Right lobe of liver (tissue), 6 donors: ENCODE measurements around the gene NRP2. TPM values are rescaled to one million over a fixed set of nuclear protein-coding genes. Genes with fewer than 3 reads are reported as not detected.
A peak's percentile ranks its signal among the peaks of the same experiment; 100 is the strongest.

Experiments used
- ATAC-seq, 4 donors: fragments of 200-7000 bp; cut with Tn5 transposase; one replicate each; pipeline ENCODE4 v1.9.1; 2020; ENCODE audit warnings: mild to moderate bottlenecking in 4 of 4, moderate library complexity in 4 of 4
- DNase-seq, 3 donors: peaks; one replicate each; pipeline ENCODE4 v3.0.0-alpha.2; 2020
- H3K27ac ChIP-seq, 3 donors: fragments of 200-600 bp; one replicate each; pipeline ENCODE4 v1.8.0; 2022
- H3K27me3 ChIP-seq, 2 donors: fragments of 200-600 bp; one replicate each; pipeline ENCODE4 v1.8.0; 2022
- H3K36me3 ChIP-seq, 4 donors: fragments of 200-600 bp; sonication (generic) in 1 of 4; one replicate each; pipeline versions ENCODE4 v1.5.1 to v1.8.0; 2017 to 2022; ENCODE audit warnings: control low read depth in 1 of 4
- H3K4me1 ChIP-seq, 4 donors: fragments of 200-600 bp; sonication (generic) in 1 of 4; one replicate each; pipeline versions ENCODE4 v1.5.1 to v1.8.0; 2017 to 2022; ENCODE audit warnings: control low read depth in 1 of 4
- H3K4me3 ChIP-seq, 3 donors: fragments of 200-600 bp; one replicate each; pipeline ENCODE4 v1.8.0; 2022
- H3K9me3 ChIP-seq, 4 donors: fragments of 200-600 bp; sonication (generic) in 1 of 4; one replicate each; pipeline versions ENCODE4 v1.5.1 to v1.8.0; 2017 to 2022; ENCODE audit warnings: control low read depth in 1 of 4
- POLR2A ChIP-seq: fragments of 450-650 bp; IDR thresholded peaks from one replicate; pipeline ENCODE4 v1.6.1; 2017; ENCODE audit warnings: antibody characterized with exemption, mild to moderate bottlenecking
- WGBS: methylation state at CpG from one replicate; pipeline ENCODE4 v1.1.6; 2018; ENCODE audit warnings: low coverage, low lambda C conversion rate; ENCODE audit not compliant: insufficient coverage; ENCODE audit errors: missing lambda C conversion rate; 5-methylcytosine and 5-hydroxymethylcytosine counted together
- intact Hi-C, 2 donors: fragments of 100-400 bp; cut with DNase I; formaldehyde crosslinking; loops; one replicate each; pipeline versions ENCODE4 v1.11.2 to v1.14.1; 2022
- total RNA-seq, 6 experiments: library from RNA; depleted of rRNA in 2 of 6; stranded (reverse); fragments of >200 nt in 2 of 6; fragmentation: NEBNext Ultra II Directional in 3 of 6; extraction: Animal tissue kit (Norgen Biotek cat#: 25700) in 3 of 6; gene quantifications; one replicate each; pipeline versions ENCODE4 v1.1.0 to v1.2.4, GENCODE V29; 2016 to 2023
- TF ChIP-seq, protein P1 (sequence below), 4 donors: fragments of 200-600 bp in 3 of 4; fragments of 450-650 bp in 1 of 4; IDR thresholded peaks; one replicate each; pipeline versions ENCODE4 v1.5.1 to v1.8.0; 2016 to 2022; ENCODE audit warnings: antibody characterized with exemption in 4 of 4, mild to moderate bottlenecking in 2 of 4
- donor health status: DM: no; HTN: yes; CAD: no.
- donor health status: DM: no; HTN: no; CAD: no.
- donor health status: DM: no; HTN: no; CAD: no.
- donor health status: DM: no; HTN: yes; CAD: no.
- donor health status: DM: no; HTN: yes; CAD: no.

NRP2 gene
- total RNA-seq, 6 experiments from 2014 or later: 5.5 to 23.7 (median 8.6) TPM

DNA sequence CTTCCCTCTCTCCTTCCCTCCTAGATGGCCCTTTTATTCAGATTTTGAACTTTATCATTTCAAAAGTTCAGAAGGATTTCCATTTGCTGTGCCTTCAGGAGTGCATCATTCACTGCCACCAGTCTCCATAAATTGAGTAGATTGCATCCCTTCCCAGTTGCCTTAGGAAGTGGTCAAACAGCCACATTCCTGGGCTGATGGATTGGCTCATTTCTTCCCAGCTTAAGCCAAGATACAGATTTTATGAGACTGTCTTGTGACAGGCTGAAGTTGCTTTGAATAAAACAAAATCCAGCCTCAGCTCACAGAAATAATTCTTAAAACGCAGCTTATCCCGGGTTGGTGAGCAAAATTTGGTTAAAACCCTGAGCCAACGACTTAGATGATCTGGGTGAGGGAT, 9.8 kb downstream of the NRP2 start:
- DNase-seq (no peak), ATAC-seq (no peak)
- H3K4me3 ChIP-seq: no peak overlapping the region
- H3K27me3 ChIP-seq: no peaks in the 10 kb centered on the region
- no peaks in the 10 kb centered on the region for H3K36me3 ChIP-seq
- H3K9me3 ChIP-seq: no peaks in the 10 kb centered on the region
- no peak overlapping the region for H3K27ac ChIP-seq
- peaks cover 0 to 4% (median 0%) of the 10 kb centered on the region in 4 donors for H3K4me1 ChIP-seq
- intact Hi-C loops: no loop called here
- 67% methylated on average over 3 of the region's 3 CpGs for WGBS
- TF ChIP-seq, protein P1, sequence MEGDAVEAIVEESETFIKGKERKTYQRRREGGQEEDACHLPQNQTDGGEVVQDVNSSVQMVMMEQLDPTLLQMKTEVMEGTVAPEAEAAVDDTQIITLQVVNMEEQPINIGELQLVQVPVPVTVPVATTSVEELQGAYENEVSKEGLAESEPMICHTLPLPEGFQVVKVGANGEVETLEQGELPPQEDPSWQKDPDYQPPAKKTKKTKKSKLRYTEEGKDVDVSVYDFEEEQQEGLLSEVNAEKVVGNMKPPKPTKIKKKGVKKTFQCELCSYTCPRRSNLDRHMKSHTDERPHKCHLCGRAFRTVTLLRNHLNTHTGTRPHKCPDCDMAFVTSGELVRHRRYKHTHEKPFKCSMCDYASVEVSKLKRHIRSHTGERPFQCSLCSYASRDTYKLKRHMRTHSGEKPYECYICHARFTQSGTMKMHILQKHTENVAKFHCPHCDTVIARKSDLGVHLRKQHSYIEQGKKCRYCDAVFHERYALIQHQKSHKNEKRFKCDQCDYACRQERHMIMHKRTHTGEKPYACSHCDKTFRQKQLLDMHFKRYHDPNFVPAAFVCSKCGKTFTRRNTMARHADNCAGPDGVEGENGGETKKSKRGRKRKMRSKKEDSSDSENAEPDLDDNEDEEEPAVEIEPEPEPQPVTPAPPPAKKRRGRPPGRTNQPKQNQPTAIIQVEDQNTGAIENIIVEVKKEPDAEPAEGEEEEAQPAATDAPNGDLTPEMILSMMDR (IDR thresholded peaks at IDR 0.05): no peak
- TF ChIP-seq POLR2A: no peak

- Histone ChIP-seq H3K27me3 (no peaks in the 10 kb centered on the region), H3K27ac (no peak overlapping the region), H3K9me3 (no peaks in the 10 kb centered on the region), H3K4me1 (no peaks in the 10 kb centered on the region), H3K4me3 (no peak overlapping the region), H3K36me3 (no peaks in the 10 kb centered on the region)
- WGBS: 47% methylated on average over 2 of the region's 2 CpGs
- intact Hi-C loops: no loop called here
- TF ChIP-seq POLR2A: no peak
- TF ChIP-seq, protein P1 (IDR thresholded peaks at IDR 0.05): no peak
- DNase-seq: no peak
- no peak for ATAC-seq
These were observed 12.0 kb downstream of the NRP2 start for GRCh38 chr2:205694256-205694655.

GRCh38 chr2:205695460-205695991, 13.2 kb downstream of the NRP2 start:
- no peak for TF ChIP-seq POLR2A
- TF ChIP-seq, protein P1 (IDR thresholded peaks at IDR 0.05): no peak
- H3K27ac ChIP-seq: no peak overlapping the region
- H3K36me3 ChIP-seq: no peaks in the 10 kb centered on the region
- no peak for ATAC-seq
- 73% methylated on average over 1 of the region's 3 CpGs for WGBS
- no peaks in the 10 kb centered on the region for H3K4me1 ChIP-seq
- DNase-seq: no peak
- H3K9me3 ChIP-seq: no peaks in the 10 kb centered on the region
- no peak overlapping the region for H3K4me3 ChIP-seq
- no peaks in the 10 kb centered on the region for H3K27me3 ChIP-seq
- intact Hi-C loops: no loop called here

- ATAC-seq (peak in 3 of 4 donors; percentile 23 to 44 (median 41)), DNase-seq (no peak)
- H3K4me3 ChIP-seq: no peak overlapping the region
- no peak overlapping the region for H3K27ac ChIP-seq
- 68% methylated on average over 7 of the region's 11 CpGs for WGBS
- H3K36me3 ChIP-seq: no peaks in the 10 kb centered on the region
- TF ChIP-seq, protein P1 (IDR thresholded peaks at IDR 0.05): peak in 2 of 4 donors; percentile 18 to 26
- TF ChIP-seq POLR2A: no peak
- H3K4me1 ChIP-seq: no peaks in the 10 kb centered on the region
- H3K9me3 ChIP-seq: no peaks in the 10 kb centered on the region
- no peaks in the 10 kb centered on the region for H3K27me3 ChIP-seq
- intact Hi-C loops: no loop called here
These were observed 14.1 kb downstream of the NRP2 start for GRCh38 chr2:205696331-205696926.
